ENCODE measurements around the gene TOP2A. TPM values are rescaled to one million over a fixed set of nuclear protein-coding genes. Genes with fewer than 3 reads are reported as not detected.
"Not testable (repeated sequence)": the region's sequence is repeated elsewhere in the genome, so short reads cannot be mapped to it uniquely, and the experiment has no call there.

Gene TOP2A
- polyA plus RNA-seq, 1 donor from 2014 or later: 7.8 TPM

- Histone ChIP-seq H3K27me3 (ENCODE audit: insufficient read depth, low read depth, low read length) (no peaks in the 10 kb centered on the region), H3K9me2 (ENCODE audit: insufficient read depth, low read length) (no peaks in the 10 kb centered on the region), H3K4me3 (ENCODE audit: low read length) (no peak overlapping the region), H3F3A (ENCODE audit: insufficient read depth, low read length, poor library complexity, severe bottlenecking) (no peaks in the 10 kb centered on the region), H3K9ac (ENCODE audit: low read length) (no peak overlapping the region), H3K9me3 (ENCODE audit: low read length) (no peaks in the 10 kb centered on the region), H2AFZ (ENCODE audit: low read depth, low read length) (no peak overlapping the region), H3K36me3 (ENCODE audit: insufficient read depth, low read length) (no peaks in the 10 kb centered on the region), H3K27ac (ENCODE audit: low read length) (no peak overlapping the region), H3K79me2 (replicated peaks; ENCODE audit: insufficient read depth, low read length) (peaks cover 18% of the 10 kb centered on the region), H4K20me1 (ENCODE audit: insufficient read depth) (no peaks in the 10 kb centered on the region), H3K4me2 (ENCODE audit: low read length) (no peak overlapping the region)
- TF ChIP-seq TAF1 (IDR thresholded peaks at IDR 0.05; ENCODE audit: low read depth) (no peak), CTCF (IDR thresholded peaks at IDR 0.05; ENCODE audit: poor library complexity, severe bottlenecking) (no peak), REST (IDR thresholded peaks at IDR 0.05; ENCODE audit: borderline replicate concordance) (no peak)
These were observed 5.9 kb downstream of the TOP2A start for GRCh38 chr17:40411821-40412220.

GRCh38 chr17:40410082-40410481, 7.6 kb downstream of the TOP2A start:
- H3K9me3 ChIP-seq (ENCODE audit: low read length): no peaks in the 10 kb centered on the region
- no peaks in the 10 kb centered on the region for H3K27me3 ChIP-seq (ENCODE audit: insufficient read depth, low read depth, low read length)
- peaks cover under 1% of the 10 kb centered on the region for H3K79me2 ChIP-seq (replicated peaks; ENCODE audit: insufficient read depth, low read length)
- H3K4me2 ChIP-seq (ENCODE audit: low read length): no peak overlapping the region
- no peak overlapping the region for H3K27ac ChIP-seq (ENCODE audit: low read length)
- H3K4me3 ChIP-seq (ENCODE audit: low read length): no peak overlapping the region
- no peaks in the 10 kb centered on the region for H4K20me1 ChIP-seq (ENCODE audit: insufficient read depth)
- no peak for TF ChIP-seq EZH2 (IDR thresholded peaks at IDR 0.05; ENCODE audit: borderline replicate concordance, insufficient read depth, low read length, poor library complexity, severe bottlenecking)
- TF ChIP-seq EP300 (conservative IDR thresholded peaks at IDR 0.05; ENCODE audit: poor library complexity, severe bottlenecking): no peak
- no peak for TF ChIP-seq REST (IDR thresholded peaks at IDR 0.05; ENCODE audit: borderline replicate concordance)
- TF ChIP-seq POLR2AphosphoS5 (IDR thresholded peaks at IDR 0.05): no peak
- TF ChIP-seq SMC3 (conservative IDR thresholded peaks at IDR 0.05; ENCODE audit: poor library complexity): no peak
- TF ChIP-seq MXI1 (conservative IDR thresholded peaks at IDR 0.05; ENCODE audit: poor library complexity, severe bottlenecking): no peak
- no peak for TF ChIP-seq RAD21 (conservative IDR thresholded peaks at IDR 0.05)
- no peak for TF ChIP-seq TAF1 (IDR thresholded peaks at IDR 0.05; ENCODE audit: low read depth)
- no peaks in the 10 kb centered on the region for H3F3A ChIP-seq (ENCODE audit: insufficient read depth, low read length, poor library complexity, severe bottlenecking)
- H3K36me3 ChIP-seq (ENCODE audit: insufficient read depth, low read length): no peaks in the 10 kb centered on the region
- H3K9ac ChIP-seq (ENCODE audit: low read length): no peak overlapping the region
- H3K9me2 ChIP-seq (ENCODE audit: insufficient read depth, low read length): no peaks in the 10 kb centered on the region
- no peak overlapping the region for H2AFZ ChIP-seq (ENCODE audit: low read depth, low read length)

GRCh38 chr17:40409540-40409939, 8.2 kb downstream of the TOP2A start:
- H3F3A ChIP-seq (ENCODE audit: insufficient read depth, low read length, poor library complexity, severe bottlenecking); H3K36me3 ChIP-seq (ENCODE audit: insufficient read depth, low read length); H3K27ac ChIP-seq (ENCODE audit: low read length); H3K9ac ChIP-seq (ENCODE audit: low read length); H3K4me3 ChIP-seq (ENCODE audit: low read length); H3K9me2 ChIP-seq (ENCODE audit: insufficient read depth, low read length); H3K4me2 ChIP-seq (ENCODE audit: low read length); H2AFZ ChIP-seq (ENCODE audit: low read depth, low read length); H3K79me2 ChIP-seq (replicated peaks; ENCODE audit: insufficient read depth, low read length); H3K9me3 ChIP-seq (ENCODE audit: low read length); H4K20me1 ChIP-seq (ENCODE audit: insufficient read depth); H3K27me3 ChIP-seq (ENCODE audit: insufficient read depth, low read depth, low read length): not testable (repeated sequence)

Data from neural cell (in vitro differentiated cells).